Neural cell (in vitro differentiated cells): Measurements from ENCODE around the gene DCC. TPM values are rescaled to one million over a fixed set of nuclear protein-coding genes. Genes with fewer than 3 reads are reported as not detected.

Experiments
- H2AFZ ChIP-seq: fragments of 200-600, 300-800 bp; sonication (generic), shearing (Covaris generic); 2 replicates; pipeline ENCODE4 v1.6.0; 2014; ENCODE audit warnings: low read depth, mild to moderate bottlenecking, antibody characterized with exemption, low read length, moderate library complexity
- H3F3A ChIP-seq: fragments of 200-600 bp; shearing (Covaris generic); 2 replicates; pipeline ENCODE4 v1.6.1; 2016; ENCODE audit warnings: mild to moderate bottlenecking, moderate library complexity, mixed read lengths, antibody characterized with exemption, low read length; ENCODE audit not compliant: insufficient read depth, poor library complexity, severe bottlenecking
- H3K27ac ChIP-seq: fragments of 200-600, 300-800 bp; sonication (generic), shearing (Covaris generic); 2 replicates; pipeline ENCODE4 v1.5.1; 2014; ENCODE audit warnings: mild to moderate bottlenecking, low read length, moderate library complexity
- H3K27me3 ChIP-seq: fragments of 300-800, 200-600 bp; sonication (generic), shearing (Covaris generic); 2 replicates; pipeline ENCODE4 v1.6.0; 2014; ENCODE audit warnings: mild to moderate bottlenecking, low read depth, low read length, moderate library complexity; ENCODE audit not compliant: insufficient read depth
- H3K36me3 ChIP-seq: fragments of 300-800, 200-600 bp; sonication (generic), shearing (Covaris generic); 2 replicates; pipeline ENCODE4 v1.5.1; 2014; ENCODE audit warnings: mild to moderate bottlenecking, antibody characterized with exemption, low read length, moderate library complexity; ENCODE audit not compliant: insufficient read depth
- H3K4me2 ChIP-seq: fragments of 300-800, 200-600 bp; sonication (generic), shearing (Covaris generic); 2 replicates; pipeline ENCODE4 v1.6.0; 2014; ENCODE audit warnings: mild to moderate bottlenecking, low read length
- H3K4me3 ChIP-seq: fragments of 300-800, 200-600 bp; sonication (generic), shearing (Covaris generic); 2 replicates; pipeline ENCODE4 v1.5.1; 2014; ENCODE audit warnings: mild to moderate bottlenecking, low read length, moderate library complexity
- H3K79me2 ChIP-seq: fragments of 200-600 bp; shearing (Covaris generic); replicated peaks from 2 replicates; pipeline ENCODE4 v1.6.0; 2014; ENCODE audit warnings: mild to moderate bottlenecking, low read length, moderate library complexity; ENCODE audit not compliant: insufficient read depth
- H3K9ac ChIP-seq: fragments of 300-800, 200-600 bp; sonication (generic), shearing (Covaris generic); 2 replicates; pipeline ENCODE4 v1.6.1; 2016; ENCODE audit warnings: mild to moderate bottlenecking, low read length, mixed read lengths
- H3K9me2 ChIP-seq: fragments of 200-600 bp; shearing (Covaris generic); 2 replicates; pipeline ENCODE4 v1.6.1; 2016; ENCODE audit warnings: mild to moderate bottlenecking, low read length, mixed read lengths; ENCODE audit not compliant: insufficient read depth
- H3K9me3 ChIP-seq: fragments of 200-600, 300-800 bp; sonication (generic), shearing (Covaris generic); 2 replicates; pipeline ENCODE4 v1.6.1; 2016; ENCODE audit warnings: mild to moderate bottlenecking, mixed run types, low read length, moderate library complexity, mixed read lengths
- H4K20me1 ChIP-seq: fragments of 200-600 bp; shearing (Covaris generic); 2 replicates; pipeline ENCODE4 v1.6.1; 2016; ENCODE audit warnings: mild to moderate bottlenecking, mixed run types; ENCODE audit not compliant: insufficient read depth
- CTCF ChIP-seq: fragments of 450-650 bp; IDR thresholded peaks from 2 replicates; pipeline ENCODE4 v1.5.1; 2014; ENCODE audit warnings: antibody characterized with exemption, mild to moderate bottlenecking, moderate library complexity; ENCODE audit not compliant: poor library complexity, severe bottlenecking
- EP300 ChIP-seq: fragments of 450-650 bp; conservative IDR thresholded peaks from 2 replicates; pipeline ENCODE4 v1.6.1; 2014; ENCODE audit warnings: antibody characterized with exemption, mild to moderate bottlenecking, moderate library complexity; ENCODE audit not compliant: poor library complexity, severe bottlenecking
- EZH2 ChIP-seq: fragments of 200-600, 300-800 bp; shearing (Covaris generic), sonication (generic); IDR thresholded peaks from 2 replicates; pipeline ENCODE4 v1.6.1; 2014; ENCODE audit warnings: antibody characterized with exemption, low read length, borderline replicate concordance, mild to moderate bottlenecking; ENCODE audit not compliant: insufficient read depth, poor library complexity, severe bottlenecking
- MXI1 ChIP-seq: fragments of 450-650 bp; conservative IDR thresholded peaks from 2 replicates; pipeline ENCODE4 v1.6.1; 2014; ENCODE audit warnings: antibody characterized with exemption, mild to moderate bottlenecking; ENCODE audit not compliant: poor library complexity, severe bottlenecking
- POLR2AphosphoS5 ChIP-seq: IDR thresholded peaks from 2 replicates; pipeline ENCODE4 v1.6.1; 2012
- RAD21 ChIP-seq: fragments of 450-650 bp; conservative IDR thresholded peaks from 2 replicates; pipeline ENCODE4 v1.6.1; 2014; ENCODE audit warnings: antibody characterized with exemption, mild to moderate bottlenecking, moderate library complexity
- REST ChIP-seq: IDR thresholded peaks from 2 replicates; pipeline ENCODE4 v1.6.1; 2012; ENCODE audit warnings: borderline replicate concordance
- SMC3 ChIP-seq: fragments of 450-650 bp; conservative IDR thresholded peaks from 2 replicates; pipeline ENCODE4 v1.6.1; 2014; ENCODE audit warnings: antibody characterized with exemption, mild to moderate bottlenecking, moderate library complexity; ENCODE audit not compliant: poor library complexity
- TAF1 ChIP-seq: IDR thresholded peaks from 2 replicates; pipeline ENCODE4 v1.6.1; 2012; ENCODE audit warnings: low read depth
- polyA plus RNA-seq: library from polyadenylated mRNA; depleted of rRNA; stranded (reverse); fragments of >200 nt; gene quantifications from 2 replicates; pipeline ENCODE4 v1.2.3, GENCODE V29; 2014

DCC gene
- polyA plus RNA-seq, 1 donor from 2014 or later = 40.7 TPM

- Histone ChIP-seq H3K4me2 (no peak overlapping the region), H3K9me3 (no peaks in the 10 kb centered on the region), H3K9ac (no peak overlapping the region), H2AFZ (no peak overlapping the region), H4K20me1 (no peaks in the 10 kb centered on the region), H3F3A (no peaks in the 10 kb centered on the region), H3K79me2 (no peaks in the 10 kb centered on the region), H3K4me3 (no peak overlapping the region), H3K27me3 (no peaks in the 10 kb centered on the region), H3K36me3 (no peaks in the 10 kb centered on the region), H3K27ac (no peak overlapping the region), H3K9me2 (no peaks in the 10 kb centered on the region)
- TF ChIP-seq SMC3 (no peak), CTCF (no peak), RAD21 (no peak), EP300 (no peak), EZH2 (no peak), TAF1 (no peak), MXI1 (no peak), POLR2AphosphoS5 (no peak), REST (no peak)
Observed at GRCh38 chr18:52936931-52937330, 596.9 kb downstream of the DCC start.

GRCh38 chr18:52937840-52938239 lies 597.8 kb downstream of the DCC start:
- H3K4me3 ChIP-seq = no peak overlapping the region
- no peak overlapping the region for H3K9ac ChIP-seq
- no peaks in the 10 kb centered on the region for H3F3A ChIP-seq
- H3K27ac ChIP-seq = no peak overlapping the region
- no peak overlapping the region for H3K4me2 ChIP-seq
- no peaks in the 10 kb centered on the region for H3K9me2 ChIP-seq
- no peaks in the 10 kb centered on the region for H3K27me3 ChIP-seq
- H3K36me3 ChIP-seq = no peaks in the 10 kb centered on the region
- H2AFZ ChIP-seq = no peak overlapping the region
- no peaks in the 10 kb centered on the region for H4K20me1 ChIP-seq
- H3K9me3 ChIP-seq = no peaks in the 10 kb centered on the region
- peaks cover 3% of the 10 kb centered on the region for H3K79me2 ChIP-seq
- TF ChIP-seq MXI1 (no peak), RAD21 (no peak), EZH2 (no peak), TAF1 (no peak), EP300 (no peak), SMC3 (no peak), CTCF (no peak), POLR2AphosphoS5 (no peak), REST (no peak)
